Lung (tissue), 12 donors: ENCODE data around the gene ARHGAP28. TPM values are rescaled to one million over a fixed set of nuclear protein-coding genes. Genes with fewer than 3 reads are reported as not detected.

Source experiments
- ATAC-seq: fragments of 200-7000 bp; cut with Tn5 transposase; one replicate; pipeline ENCODE4 v1.9.1; 2020; ENCODE audit warnings: moderate number of reproducible peaks; ENCODE audit not compliant: insufficient read depth, low FRiP score
- DNase-seq, 3 donors: peaks; one replicate each; pipeline ENCODE4 v3.0.0-alpha.2; 2013 to 2017
- H3K27ac ChIP-seq, 2 donors: one replicate each; pipeline ENCODE4 v1.5.1; 2013; ENCODE audit warnings: mild to moderate bottlenecking in 2 of 2, moderate library complexity in 2 of 2, control low read depth in 1 of 2, inconsistent platforms in 1 of 2, low read depth in 1 of 2, low read length in 1 of 2
- H3K27me3 ChIP-seq, 3 donors: one replicate each; pipeline ENCODE4 v1.5.1; 2013; ENCODE audit warnings: low read length in 2 of 3; ENCODE audit not compliant: control insufficient read depth in 3 of 3, insufficient read depth in 3 of 3
- H3K36me3 ChIP-seq, 4 donors: one replicate each; pipeline ENCODE4 v1.5.1; 2013; ENCODE audit warnings: low read length in 4 of 4, mild to moderate bottlenecking in 1 of 4, moderate library complexity in 1 of 4; ENCODE audit not compliant: control insufficient read depth in 4 of 4, insufficient read depth in 4 of 4
- H3K4me1 ChIP-seq, 5 donors: one replicate each; pipeline ENCODE4 v1.5.1; 2013; ENCODE audit warnings: low read length in 5 of 5, mild to moderate bottlenecking in 2 of 5, moderate library complexity in 1 of 5; ENCODE audit not compliant: control insufficient read depth in 5 of 5, insufficient read depth in 5 of 5
- H3K4me3 ChIP-seq: one replicate; pipeline ENCODE4 v1.5.1; 2013; ENCODE audit warnings: mild to moderate bottlenecking, control low read depth, moderate library complexity
- H3K9ac ChIP-seq, 2 donors: one replicate each; pipeline ENCODE4 v1.5.1; 2013; ENCODE audit warnings: low read length in 2 of 2, control low read depth in 1 of 2; ENCODE audit not compliant: insufficient read depth in 1 of 2
- H3K9me3 ChIP-seq, 4 donors: one replicate each; pipeline ENCODE4 v1.5.1; 2013; ENCODE audit warnings: low read length in 3 of 4, mild to moderate bottlenecking in 1 of 4, moderate library complexity in 1 of 4; ENCODE audit not compliant: control insufficient read depth in 4 of 4, insufficient read depth in 3 of 4
- CTCF ChIP-seq: IDR thresholded peaks from 2 replicates; pipeline ENCODE4 v1.5.1; 2012; ENCODE audit warnings: mild to moderate bottlenecking; ENCODE audit errors: control extremely low read depth, extremely low read depth
- WGBS, 2 donors: extraction: QIAGEN DNeasy Blood & Tissue Kit; methylation state at CpG; one replicate each; pipeline ENCODE4 v1.1.7; 2013; 5-methylcytosine and 5-hydroxymethylcytosine counted together
- polyA plus RNA-seq, 2 donors: library from polyadenylated mRNA; stranded (reverse); fragments of 200-250 nt; gene quantifications; one replicate each; pipeline ENCODE4 v1.2.1, GENCODE V29; 2013
- total RNA-seq, 2 donors: library from RNA; depleted of rRNA in 1 of 2; stranded (reverse); fragments of >200 nt in 1 of 2; gene quantifications; one replicate each; pipeline ENCODE4 v1.2.1, GENCODE V29; 2014 to 2021
- donor health status: control.
- donor health status: control.
- donor health status: Bipolar disorder and iron deficiency.
- donor health status: healthy.
- donor health status: DM: yes; HTN: yes; CAD: no.

ARHGAP28 gene
- total and polyA plus RNA-seq, 4 donors, result 1.4 to 123 (median 5.6) TPM

DNA sequence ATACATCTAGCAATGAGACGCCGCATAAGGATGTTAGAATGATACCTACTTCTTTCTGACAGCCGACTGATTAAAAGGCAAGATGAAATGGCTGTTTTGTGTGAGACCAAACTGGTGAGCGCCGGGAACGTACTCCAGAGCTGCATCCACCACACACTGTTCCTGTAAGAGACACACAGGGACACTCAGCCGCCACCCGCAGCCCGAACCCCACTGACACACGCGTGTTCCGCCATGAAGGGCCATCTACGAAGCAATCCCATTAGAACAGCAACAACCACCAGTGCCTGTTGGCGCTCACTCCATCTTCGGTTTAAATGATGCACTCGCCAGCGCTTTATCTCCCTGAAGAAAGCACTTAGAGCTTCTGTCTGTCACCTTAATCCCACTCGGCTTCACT is 225.8 kb downstream of the ARHGAP28 start:
- H3K9ac ChIP-seq, result no peak overlapping the region
- DNase-seq, result no peak
- H3K4me3 ChIP-seq, result no peak overlapping the region
- H3K27ac ChIP-seq, result no peak overlapping the region
- 95 to 96% methylated on average over 18 of the region's 18 CpGs for WGBS, 2 donors
- peaks cover 0 to under 1% (median 0%) of the 10 kb centered on the region in 5 donors for H3K4me1 ChIP-seq
- no peaks in the 10 kb centered on the region for H3K36me3 ChIP-seq
- ATAC-seq, result no peak
- no peak for TF ChIP-seq CTCF
- no peaks in the 10 kb centered on the region for H3K9me3 ChIP-seq
- no peaks in the 10 kb centered on the region for H3K27me3 ChIP-seq

- ATAC-seq, result no peak
- no peaks in the 10 kb centered on the region for H3K36me3 ChIP-seq
- no peaks in the 10 kb centered on the region for H3K27me3 ChIP-seq
- H3K9me3 ChIP-seq, result no peaks in the 10 kb centered on the region
- no peaks in the 10 kb centered on the region for H3K4me1 ChIP-seq
- no peak overlapping the region for H3K27ac ChIP-seq
- H3K9ac ChIP-seq, result no peak overlapping the region
- no peak for DNase-seq
- no peak for TF ChIP-seq CTCF
- no peak overlapping the region for H3K4me3 ChIP-seq
- WGBS, 2 donors, result 93 to 95% methylated on average over 5 of the region's 5 CpGs
These were observed 227.0 kb downstream of the ARHGAP28 start for GRCh38 chr18:6956495-6956894.

- no peak overlapping the region for H3K27ac ChIP-seq
- no peaks in the 10 kb centered on the region for H3K36me3 ChIP-seq
- no peaks in the 10 kb centered on the region for H3K4me1 ChIP-seq
- ATAC-seq, result no peak
- 93 to 95% methylated on average over 12 of the region's 12 CpGs for WGBS, 2 donors
- no peak overlapping the region for H3K4me3 ChIP-seq
- no peaks in the 10 kb centered on the region for H3K27me3 ChIP-seq
- H3K9me3 ChIP-seq, result no peaks in the 10 kb centered on the region
- no peak for TF ChIP-seq CTCF
- DNase-seq, result no peak
- H3K9ac ChIP-seq, result no peak overlapping the region
These were observed 227.5 kb downstream of the ARHGAP28 start for GRCh38 chr18:6956999-6957398.

DNA sequence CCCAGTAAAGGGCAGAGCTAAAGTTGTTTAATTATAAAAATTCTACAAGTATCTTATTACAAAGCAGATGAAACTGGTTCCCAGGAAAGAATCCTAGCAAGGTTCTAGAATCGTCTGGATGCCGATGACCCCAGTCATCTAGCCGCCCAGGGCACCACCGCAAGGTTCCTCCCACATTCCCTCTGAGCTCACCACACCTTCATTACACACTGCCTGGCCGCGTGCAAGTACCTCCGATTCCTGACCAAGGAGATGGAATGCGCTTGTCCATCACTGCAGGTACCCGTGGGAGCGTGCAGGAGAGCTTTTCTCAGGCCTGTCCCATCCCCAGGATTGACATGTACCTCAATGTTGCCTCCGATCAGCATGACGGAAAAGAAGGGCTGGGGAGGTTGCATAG is 229.6 kb downstream of the ARHGAP28 start:
- 93 to 96% methylated on average over 12 of the region's 12 CpGs for WGBS, 2 donors
- H3K36me3 ChIP-seq, result no peaks in the 10 kb centered on the region
- no peak for ATAC-seq

More for the DNA sequence above, 229.6 kb downstream of the ARHGAP28 start:
- Histone ChIP-seq H3K9ac (no peak overlapping the region), H3K27ac (no peak overlapping the region), H3K9me3 (no peaks in the 10 kb centered on the region), H3K27me3 (no peaks in the 10 kb centered on the region), H3K4me3 (no peak overlapping the region), H3K4me1 (no peaks in the 10 kb centered on the region)
- no peak for TF ChIP-seq CTCF
- DNase-seq, result no peak
